Measurements from ENCODE around the gene VASN.
A peak's percentile ranks its signal among the peaks of the same experiment; 100 is the strongest.

VASN gene

GRCh38 chr16:4362476-4363135, 9.0 kb upstream of the VASN start:
- no peaks in the 10 kb centered on the region for H3K9me3 ChIP-seq (ENCODE audit: low read length)
- no peak for TF ChIP-seq EZH2 (IDR thresholded peaks at IDR 0.05; ENCODE audit: borderline replicate concordance, low read length)
- TF ChIP-seq CTCF (IDR thresholded peaks at IDR 0.05; ENCODE audit: low read length), result no peak
- H3F3A ChIP-seq (ENCODE audit: insufficient read depth, low read length), result no peaks in the 10 kb centered on the region
- peaks cover 47% of the 10 kb centered on the region; the same call in 1 of the 2 replicates for H3K36me3 ChIP-seq (ENCODE audit: insufficient read depth, low read length)
- no peaks in the 10 kb centered on the region for H3K4me1 ChIP-seq (ENCODE audit: insufficient read depth, low read length, severe bottlenecking)
- no peaks in the 10 kb centered on the region for H3K9me2 ChIP-seq (ENCODE audit: low read depth, low read length)
- H3K27ac ChIP-seq (ENCODE audit: low read depth, low read length, poor library complexity, severe bottlenecking), result peak overlapping the region; percentile 53
- no peak overlapping the region for H3K4me2 ChIP-seq (ENCODE audit: low read length)
- no peak overlapping the region for H3K9ac ChIP-seq (ENCODE audit: low read length)
- no peaks in the 10 kb centered on the region for H4K20me1 ChIP-seq (ENCODE audit: insufficient read depth, low read length)
- no peaks in the 10 kb centered on the region for H3K27me3 ChIP-seq (ENCODE audit: insufficient read depth, low read length)
- no peak overlapping the region for H3K4me3 ChIP-seq (ENCODE audit: low read depth, low read length, poor library complexity, severe bottlenecking)
- no peak overlapping the region for H2AFZ ChIP-seq (ENCODE audit: low read length)
- H3K79me2 ChIP-seq (ENCODE audit: insufficient read depth, low read length), result no peaks in the 10 kb centered on the region

- Histone ChIP-seq H3K9me3 (ENCODE audit: low read length) (no peaks in the 10 kb centered on the region), H3K9me2 (ENCODE audit: low read depth, low read length) (no peaks in the 10 kb centered on the region), H3K4me3 (ENCODE audit: low read depth, low read length, poor library complexity, severe bottlenecking) (no peak overlapping the region), H3K36me3 (ENCODE audit: insufficient read depth, low read length) (peaks cover 34% of the 10 kb centered on the region; the same call in 1 of the 2 replicates), H3K4me2 (ENCODE audit: low read length) (no peak overlapping the region), H3K27me3 (ENCODE audit: insufficient read depth, low read length) (no peaks in the 10 kb centered on the region), H3F3A (ENCODE audit: insufficient read depth, low read length) (no peaks in the 10 kb centered on the region), H3K4me1 (ENCODE audit: insufficient read depth, low read length, severe bottlenecking) (no peaks in the 10 kb centered on the region), H3K79me2 (ENCODE audit: insufficient read depth, low read length) (no peaks in the 10 kb centered on the region), H4K20me1 (ENCODE audit: insufficient read depth, low read length) (no peaks in the 10 kb centered on the region), H3K9ac (ENCODE audit: low read length) (no peak overlapping the region), H3K27ac (ENCODE audit: low read depth, low read length, poor library complexity, severe bottlenecking) (no peak overlapping the region), H2AFZ (ENCODE audit: low read length) (no peak overlapping the region)
- TF ChIP-seq EZH2 (IDR thresholded peaks at IDR 0.05; ENCODE audit: borderline replicate concordance, low read length) (no peak), CTCF (IDR thresholded peaks at IDR 0.05; ENCODE audit: low read length) (no peak)
Observed at GRCh38 chr16:4364196-4365013, 7.2 kb upstream of the VASN start.

- Histone ChIP-seq H3K4me3 (ENCODE audit: low read depth, low read length, poor library complexity, severe bottlenecking) (no peak overlapping the region), H3K9me3 (ENCODE audit: low read length) (no peaks in the 10 kb centered on the region), H3K79me2 (ENCODE audit: insufficient read depth, low read length) (no peaks in the 10 kb centered on the region), H2AFZ (ENCODE audit: low read length) (no peak overlapping the region), H3F3A (ENCODE audit: insufficient read depth, low read length) (no peaks in the 10 kb centered on the region), H3K27me3 (ENCODE audit: insufficient read depth, low read length) (no peaks in the 10 kb centered on the region), H3K4me1 (ENCODE audit: insufficient read depth, low read length, severe bottlenecking) (no peaks in the 10 kb centered on the region), H3K36me3 (ENCODE audit: insufficient read depth, low read length) (peaks cover 33% of the 10 kb centered on the region; the same call in 1 of the 2 replicates), H3K9ac (ENCODE audit: low read length) (no peak overlapping the region), H3K27ac (ENCODE audit: low read depth, low read length, poor library complexity, severe bottlenecking) (no peak overlapping the region), H3K4me2 (ENCODE audit: low read length) (no peak overlapping the region), H3K9me2 (ENCODE audit: low read depth, low read length) (no peaks in the 10 kb centered on the region), H4K20me1 (ENCODE audit: insufficient read depth, low read length) (no peaks in the 10 kb centered on the region)
- TF ChIP-seq EZH2 (IDR thresholded peaks at IDR 0.05; ENCODE audit: borderline replicate concordance, low read length), result no peak
- no peak for TF ChIP-seq CTCF (IDR thresholded peaks at IDR 0.05; ENCODE audit: low read length)
Observed at GRCh38 chr16:4365014-4365406, 6.6 kb upstream of the VASN start.
